ENCODE data around the gene CPZ. TPM values are rescaled to one million over a fixed set of nuclear protein-coding genes. Genes with fewer than 3 reads are reported as not detected.
"Not testable (repeated sequence)": the region's sequence is repeated elsewhere in the genome, so short reads cannot be mapped to it uniquely, and the experiment has no call there.

CPZ gene
- polyA plus RNA-seq, 4 donors = 19.4 to 40.0 (median 26.6) TPM

GRCh38 chr4:8607603-8608481 is 15.3 kb downstream of the CPZ start:
- no peak for DNase-seq (ENCODE audit: low read depth in 4 of 4, low spot score in 3 of 4)

- DNase-seq (ENCODE audit: low read depth in 4 of 4, low spot score in 3 of 4) = no peak
Observed at GRCh38 chr4:8608714-8609391, 16.3 kb downstream of the CPZ start.

GRCh38 chr4:8609406-8609805 is 16.8 kb downstream of the CPZ start:
- DNase-seq (ENCODE audit: low read depth in 4 of 4, low spot score in 3 of 4) = no peak

- DNase-seq (ENCODE audit: low read depth in 4 of 4, low spot score in 3 of 4) = no peak
Observed at GRCh38 chr4:8609824-8610350, 17.3 kb downstream of the CPZ start.

GRCh38 chr4:8610858-8611616 is 18.5 kb downstream of the CPZ start:
- no peak for DNase-seq (ENCODE audit: low read depth in 4 of 4, low spot score in 3 of 4)

GRCh38 chr4:8612646-8613045 is 20.1 kb downstream of the CPZ start:
- no peak for DNase-seq (ENCODE audit: low read depth in 4 of 4, low spot score in 3 of 4)

- DNase-seq (ENCODE audit: low read depth in 4 of 4, low spot score in 3 of 4) = no peak
Observed at GRCh38 chr4:8613421-8614364, 21.1 kb downstream of the CPZ start.

- DNase-seq (ENCODE audit: low read depth in 4 of 4, low spot score in 3 of 4) = no peak
Observed at GRCh38 chr4:8614365-8615193, 22.0 kb downstream of the CPZ start.

- no peak for DNase-seq (ENCODE audit: low read depth in 4 of 4, low spot score in 3 of 4)
Observed at GRCh38 chr4:8615366-8615765, 22.8 kb downstream of the CPZ start.

- DNase-seq (ENCODE audit: low read depth in 4 of 4, low spot score in 3 of 4) = no peak
Observed at GRCh38 chr4:8615921-8616787, 23.6 kb downstream of the CPZ start.

- DNase-seq (ENCODE audit: low read depth in 4 of 4, low spot score in 3 of 4) = no peak
Observed at GRCh38 chr4:8616831-8617230, 24.3 kb downstream of the CPZ start.

- no peak for DNase-seq (ENCODE audit: low read depth in 4 of 4, low spot score in 3 of 4)
Observed at GRCh38 chr4:8617486-8618040, 25.0 kb downstream of the CPZ start.

GRCh38 chr4:8618421-8618820 is 25.9 kb downstream of the CPZ start:
- DNase-seq (ENCODE audit: low read depth in 4 of 4, low spot score in 3 of 4) = no peak

- DNase-seq (ENCODE audit: low read depth in 4 of 4, low spot score in 3 of 4) = no peak
Observed at GRCh38 chr4:8618961-8619720, 26.6 kb downstream of the CPZ start.

GRCh38 chr4:8621135-8621534 is 28.6 kb downstream of the CPZ start:
- not testable (repeated sequence) for DNase-seq (ENCODE audit: low read depth in 4 of 4, low spot score in 3 of 4)

GRCh38 chr4:8624601-8625272 is 32.2 kb downstream of the CPZ start:
- not testable (repeated sequence) for DNase-seq (ENCODE audit: low read depth in 4 of 4, low spot score in 3 of 4)
